Keratinocyte (primary cell): ENCODE data around the gene MAU2. TPM values are rescaled to one million over a fixed set of nuclear protein-coding genes. Genes with fewer than 3 reads are reported as not detected.
A peak's percentile ranks its signal among the peaks of the same experiment; 100 is the strongest.
"Not testable (repeated sequence)": the region's sequence is repeated elsewhere in the genome, so short reads cannot be mapped to it uniquely, and the experiment has no call there.

Source experiments
- DNase-seq: peaks from one replicate; pipeline ENCODE4 v3.0.0-alpha.2; 2011; ENCODE audit warnings: low read depth, missing footprints, low spot score
- FAIRE-seq: peaks from 2 replicates; lab custom pipeline; 2011; peaks lifted over from hg19 to GRCh38; lab: Jason Lieb, UNC
- H2AFZ ChIP-seq: 2 replicates; pipeline ENCODE4 v1.6.0; 2012; ENCODE audit warnings: low read length, control low read depth, inconsistent platforms; ENCODE audit not compliant: control insufficient read depth
- H3K27ac ChIP-seq: 2 replicates; pipeline ENCODE4 v1.5.1; 2011; ENCODE audit warnings: low read length; ENCODE audit not compliant: control insufficient read depth, insufficient read depth
- H3K27me3 ChIP-seq: 3 replicates; pipeline ENCODE4 v1.6.0; 2011; ENCODE audit warnings: low read length; ENCODE audit not compliant: control insufficient read depth, insufficient read depth; ENCODE audit errors: extremely low read depth
- H3K36me3 ChIP-seq, 2 experiments: 2 replicates in 1 of 2; 3 replicates in 1 of 2; pipeline ENCODE4 v1.5.1; 2011; ENCODE audit warnings: low read length in 2 of 2, mild to moderate bottlenecking in 1 of 2; ENCODE audit not compliant: control insufficient read depth in 2 of 2, insufficient read depth in 2 of 2; ENCODE audit errors: extremely low read depth in 1 of 2
- H3K4me1 ChIP-seq: 3 replicates; pipeline ENCODE4 v1.5.1; 2011; ENCODE audit warnings: low read length; ENCODE audit not compliant: control insufficient read depth, insufficient read depth; ENCODE audit errors: extremely low read depth
- H3K4me2 ChIP-seq: 3 replicates; pipeline ENCODE4 v1.6.0; 2011; ENCODE audit warnings: low read depth, low read length; ENCODE audit not compliant: control insufficient read depth, insufficient read depth; ENCODE audit errors: extremely low read depth
- H3K4me3 ChIP-seq, 3 experiments: fragments of 200-600 bp in 1 of 3; sonication (generic) in 1 of 3; 2 replicates in 2 of 3; 3 replicates in 1 of 3; pipeline ENCODE4 v1.5.1; 2011 to 2016; ENCODE audit warnings: low read length in 3 of 3, mild to moderate bottlenecking in 3 of 3, control low read depth in 2 of 3, inconsistent platforms in 1 of 3, low read depth in 1 of 3, mixed read lengths in 1 of 3, mixed run types in 1 of 3, moderate library complexity in 1 of 3; ENCODE audit not compliant: control insufficient read depth in 2 of 3, insufficient read depth in 2 of 3; ENCODE audit errors: extremely low read depth in 1 of 3
- H3K79me2 ChIP-seq: 2 replicates; pipeline ENCODE4 v1.6.0; 2012; ENCODE audit warnings: low read length; ENCODE audit not compliant: control insufficient read depth, insufficient read depth
- H3K9ac ChIP-seq: 3 replicates; pipeline ENCODE4 v1.6.0; 2011; ENCODE audit warnings: low read length; ENCODE audit not compliant: control insufficient read depth, insufficient read depth; ENCODE audit errors: extremely low read depth
- H3K9me1 ChIP-seq: 3 replicates; pipeline ENCODE4 v1.6.0; 2011; ENCODE audit warnings: low read length; ENCODE audit not compliant: control insufficient read depth, insufficient read depth; ENCODE audit errors: extremely low read depth
- H3K9me3 ChIP-seq: 2 replicates; pipeline ENCODE4 v1.5.1; 2012; ENCODE audit warnings: low read depth, low read length; ENCODE audit not compliant: control insufficient read depth
- H4K20me1 ChIP-seq: 3 replicates; pipeline ENCODE4 v1.6.0; 2011; ENCODE audit warnings: low read length; ENCODE audit not compliant: control insufficient read depth, insufficient read depth; ENCODE audit errors: extremely low read depth
- EZH2 ChIP-seq: IDR thresholded peaks from one replicate; pipeline ENCODE4 v1.6.1; 2012; ENCODE audit warnings: inconsistent platforms, mild to moderate bottlenecking, low read length, moderate library complexity
- dilution Hi-C: fragments of 300-500 bp; cut with MboI; formaldehyde crosslinking; loops from one replicate; pipeline ENCODE4 v1.7.0; 2020; ENCODE audit warnings: low sequenced_read_pairs; ENCODE audit not compliant: extremely low pct_ligation_motif_present
- polyA plus RNA-seq, 5 experiments: library from polyadenylated mRNA; depleted of rRNA in 3 of 5; stranded (reverse) in 3 of 5; stranded (forward) in 1 of 5; unstranded in 1 of 5; fragments of >200 nt; gene quantifications; 1 replicate in 1 of 5; 2 replicates in 3 of 5; 3 replicates in 1 of 5; pipeline versions ENCODE4 v1.2.1 to v1.2.3, GENCODE V29; 2011 to 2012; ENCODE audit warnings: missing spikeins in 2 of 5, low read depth in 1 of 5, low replicate concordance in 1 of 5
- TF ChIP-seq, protein P1 (sequence below), 3 experiments: IDR thresholded peaks in 1 of 3; conservative IDR thresholded peaks in 1 of 3; optimal IDR thresholded peaks in 1 of 3; 2 replicates in 2 of 3; 3 replicates in 1 of 3; pipeline versions ENCODE3 to v1.5.1; 2011; ENCODE audit warnings: low read length in 3 of 3, mild to moderate bottlenecking in 3 of 3, moderate library complexity in 2 of 3, control low read depth in 1 of 3, inconsistent platforms in 1 of 3; ENCODE audit not compliant: insufficient read depth in 2 of 3; ENCODE audit errors: extremely low read depth in 1 of 3

The MAU2 gene
- polyA plus RNA-seq, 1 donor (not counting 4 experiments of a cell fraction or from before 2014, with no cell fraction given): 10.3 TPM

DNA sequence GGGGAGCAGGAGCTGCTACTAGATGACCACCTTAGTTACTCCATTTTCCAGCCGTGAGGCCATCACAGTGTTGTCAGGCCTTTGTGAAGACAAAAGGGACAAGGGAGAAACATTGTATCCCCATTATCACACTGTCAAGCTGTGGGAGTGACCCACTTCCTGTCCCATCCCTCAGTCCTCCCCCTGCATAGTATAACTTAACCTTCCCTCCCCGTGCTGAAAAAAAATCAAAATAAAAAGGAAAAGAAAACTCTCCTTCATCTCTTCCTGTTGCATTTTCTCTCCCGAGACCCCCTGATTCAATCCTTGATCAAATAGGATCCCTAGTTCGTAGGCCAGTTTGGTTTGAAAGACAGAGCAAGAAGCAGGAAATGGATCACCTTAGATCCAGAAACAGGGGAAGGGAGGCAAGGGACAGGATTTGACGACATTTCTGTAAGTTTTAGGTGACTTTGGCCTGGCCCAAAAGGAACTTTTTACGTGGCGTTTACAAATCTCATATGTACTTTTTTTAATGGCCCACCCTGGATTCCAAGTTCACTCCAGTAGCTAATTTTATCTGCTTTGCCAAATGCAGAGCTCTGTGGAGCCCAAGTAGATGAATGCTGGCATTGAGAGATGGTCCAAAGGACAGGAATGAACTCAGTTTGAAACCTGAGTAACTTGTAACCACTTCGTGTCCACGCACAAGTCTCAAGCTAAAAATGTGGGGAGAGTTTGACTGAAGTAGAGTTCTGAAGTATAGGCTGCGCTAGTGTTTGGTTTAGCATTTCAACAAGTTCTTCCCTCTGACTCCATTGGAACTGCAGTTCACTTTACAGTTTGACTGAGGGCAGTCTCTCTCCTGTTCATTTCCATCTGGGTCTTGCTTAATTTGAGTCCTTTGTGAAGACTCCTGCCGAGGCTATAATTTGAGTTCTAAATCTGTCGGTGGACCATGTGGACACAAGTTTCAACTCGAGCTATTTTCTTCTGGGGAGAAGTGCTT is 68.2 kb downstream of the MAU2 start:
- Histone ChIP-seq H3K4me2 (peak overlapping the region; percentile 59), H2AFZ (peak overlapping the region; percentile 28), H3K79me2 (peaks cover 74% of the 10 kb centered on the region), H3K27me3 (no peaks in the 10 kb centered on the region), H4K20me1 (no peaks in the 10 kb centered on the region), H3K36me3 (peaks cover 0 to 4% of the 10 kb centered on the region in 2 experiments), H3K4me1 (peaks cover 36% of the 10 kb centered on the region), H3K4me3 (peak overlapping the region; percentile 6 to 12 (median 11)), H3K27ac (peak overlapping the region; percentile 32), H3K9ac (peak overlapping the region; percentile 23), H3K9me1 (peaks cover 3% of the 10 kb centered on the region), H3K9me3 (no peaks in the 10 kb centered on the region)
- dilution Hi-C loops: no loop called here
- DNase-seq (no peak), FAIRE-seq (peak; percentile 29)
- no peak for TF ChIP-seq EZH2
- TF ChIP-seq, protein P1, sequence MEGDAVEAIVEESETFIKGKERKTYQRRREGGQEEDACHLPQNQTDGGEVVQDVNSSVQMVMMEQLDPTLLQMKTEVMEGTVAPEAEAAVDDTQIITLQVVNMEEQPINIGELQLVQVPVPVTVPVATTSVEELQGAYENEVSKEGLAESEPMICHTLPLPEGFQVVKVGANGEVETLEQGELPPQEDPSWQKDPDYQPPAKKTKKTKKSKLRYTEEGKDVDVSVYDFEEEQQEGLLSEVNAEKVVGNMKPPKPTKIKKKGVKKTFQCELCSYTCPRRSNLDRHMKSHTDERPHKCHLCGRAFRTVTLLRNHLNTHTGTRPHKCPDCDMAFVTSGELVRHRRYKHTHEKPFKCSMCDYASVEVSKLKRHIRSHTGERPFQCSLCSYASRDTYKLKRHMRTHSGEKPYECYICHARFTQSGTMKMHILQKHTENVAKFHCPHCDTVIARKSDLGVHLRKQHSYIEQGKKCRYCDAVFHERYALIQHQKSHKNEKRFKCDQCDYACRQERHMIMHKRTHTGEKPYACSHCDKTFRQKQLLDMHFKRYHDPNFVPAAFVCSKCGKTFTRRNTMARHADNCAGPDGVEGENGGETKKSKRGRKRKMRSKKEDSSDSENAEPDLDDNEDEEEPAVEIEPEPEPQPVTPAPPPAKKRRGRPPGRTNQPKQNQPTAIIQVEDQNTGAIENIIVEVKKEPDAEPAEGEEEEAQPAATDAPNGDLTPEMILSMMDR (optimal IDR thresholded peaks at IDR 0.05 in 1 of 3, IDR thresholded peaks at IDR 0.05 in 1 of 3, conservative IDR thresholded peaks at IDR 0.05 in 1 of 3; ENCODE audit: extremely low read depth in 1 of 3, insufficient read depth in 2 of 3, low read length in 3 of 3): no peak

DNA sequence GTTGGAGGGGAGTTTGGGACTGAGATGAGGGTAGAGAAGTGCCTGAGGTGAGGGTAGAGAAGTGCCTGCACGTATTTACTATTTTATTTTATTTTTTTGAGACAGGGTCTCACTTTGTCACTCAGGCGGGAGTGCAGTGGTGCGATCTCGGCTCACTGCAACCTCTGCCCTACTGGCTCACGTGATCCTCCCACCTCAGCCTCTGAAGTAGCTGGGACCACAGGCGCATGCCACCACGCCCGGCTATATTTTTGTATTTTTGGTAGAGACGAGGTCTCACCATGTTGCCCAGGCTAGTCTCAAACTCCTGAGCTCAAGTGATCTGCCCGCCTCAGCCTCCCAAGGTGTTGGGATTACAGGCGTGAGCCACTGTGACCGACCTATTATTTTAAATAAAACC is 69.1 kb downstream of the MAU2 start:
- Histone ChIP-seq H3K4me2 (peak overlapping the region; percentile 59), H3K4me1 (peaks cover 36% of the 10 kb centered on the region), H3K79me2 (peaks cover 82% of the 10 kb centered on the region)
- H3K9ac ChIP-seq, FAIRE-seq, H2AFZ ChIP-seq, H3K9me1 ChIP-seq, H3K9me3 ChIP-seq, H3K36me3 ChIP-seq, H3K27me3 ChIP-seq, H3K4me3 ChIP-seq, H3K27ac ChIP-seq, DNase-seq, H4K20me1 ChIP-seq, dilution Hi-C loops: not testable (repeated sequence)

DNA sequence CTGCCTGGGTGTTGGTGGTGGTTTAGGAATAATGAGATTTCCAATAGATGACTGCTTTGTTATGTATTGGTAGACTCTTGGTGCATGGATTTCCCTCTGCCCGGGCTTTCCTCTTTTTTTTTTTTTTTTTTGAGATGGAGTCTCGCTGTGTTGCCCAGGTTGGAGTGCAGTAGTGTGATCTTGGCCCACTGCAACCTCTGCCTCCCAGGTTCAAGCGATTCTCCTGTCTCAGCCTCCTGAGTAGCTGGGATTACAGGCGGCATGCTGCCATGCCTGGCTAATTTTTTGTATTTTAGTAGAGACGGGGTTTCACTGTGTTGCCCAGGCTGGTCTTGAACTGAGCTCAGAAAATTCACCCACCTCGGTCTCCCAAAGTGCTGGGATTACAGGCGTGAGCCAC is 73.7 kb downstream of the MAU2 start:
- peak overlapping the region; percentile 51 for H3K4me2 ChIP-seq
- peaks cover 91% of the 10 kb centered on the region for H3K79me2 ChIP-seq
- FAIRE-seq, H3K9ac ChIP-seq, H3K27me3 ChIP-seq, H3K4me3 ChIP-seq, H2AFZ ChIP-seq, H3K27ac ChIP-seq, H4K20me1 ChIP-seq, H3K9me3 ChIP-seq, DNase-seq, H3K36me3 ChIP-seq, H3K9me1 ChIP-seq, dilution Hi-C loops: not testable (repeated sequence)
- peaks cover 10% of the 10 kb centered on the region for H3K4me1 ChIP-seq
